Measurements from ENCODE around the gene EFNA5.

The EFNA5 gene

GRCh38 chr5:107542428-107542827 lies 128.3 kb downstream of the EFNA5 start:
- DNase-seq, result no peak

GRCh38 chr5:107541400-107541799 lies 129.3 kb downstream of the EFNA5 start:
- DNase-seq, result no peak

- no peak for DNase-seq
These were observed 130.9 kb downstream of the EFNA5 start for GRCh38 chr5:107539726-107540330.

- DNase-seq, result no peak
These were observed 131.8 kb downstream of the EFNA5 start for GRCh38 chr5:107538805-107539445.

- no peak for DNase-seq
These were observed 132.4 kb downstream of the EFNA5 start for GRCh38 chr5:107538331-107538730.

GRCh38 chr5:107535849-107536248 lies 134.9 kb downstream of the EFNA5 start:
- DNase-seq, result no peak

GRCh38 chr5:107533910-107534876 lies 136.5 kb downstream of the EFNA5 start:
- DNase-seq, result no peak

GRCh38 chr5:107532916-107533315 lies 137.8 kb downstream of the EFNA5 start:
- no peak for DNase-seq

GRCh38 chr5:107532169-107532878 lies 138.4 kb downstream of the EFNA5 start:
- DNase-seq, result peak; percentile 61

- no peak for DNase-seq
These were observed 139.4 kb downstream of the EFNA5 start for GRCh38 chr5:107531308-107531707.

- no peak for DNase-seq
These were observed 141.1 kb downstream of the EFNA5 start for GRCh38 chr5:107529618-107530017.

- no peak for DNase-seq
These were observed 144.3 kb downstream of the EFNA5 start for GRCh38 chr5:107526270-107526937.

GRCh38 chr5:107524111-107524510 lies 146.6 kb downstream of the EFNA5 start:
- DNase-seq, result no peak

GRCh38 chr5:107523029-107523680 lies 147.6 kb downstream of the EFNA5 start:
- no peak for DNase-seq

GRCh38 chr5:107522456-107522855 lies 148.3 kb downstream of the EFNA5 start:
- no peak for DNase-seq

GRCh38 chr5:107519900-107520354 lies 150.8 kb downstream of the EFNA5 start:
- peak; percentile 19 for DNase-seq

GRCh38 chr5:107518616-107519015 lies 152.1 kb downstream of the EFNA5 start:
- DNase-seq, result no peak

GRCh38 chr5:107518190-107518589 lies 152.5 kb downstream of the EFNA5 start:
- peak; percentile 47 for DNase-seq

- DNase-seq, result no peak
These were observed 153.3 kb downstream of the EFNA5 start for GRCh38 chr5:107517185-107518033.

GRCh38 chr5:107516452-107517184 lies 154.1 kb downstream of the EFNA5 start:
- DNase-seq, result no peak

All from retina (tissue), 1 donor.